ENCODE data around the gene MOGAT1. TPM values are rescaled to one million over a fixed set of nuclear protein-coding genes. Genes with fewer than 3 reads are reported as not detected.

Gene MOGAT1
- total and polyA plus RNA-seq, 2 of the 4 experiments (the other 2 are of a cell fraction), result not detected

DNA sequence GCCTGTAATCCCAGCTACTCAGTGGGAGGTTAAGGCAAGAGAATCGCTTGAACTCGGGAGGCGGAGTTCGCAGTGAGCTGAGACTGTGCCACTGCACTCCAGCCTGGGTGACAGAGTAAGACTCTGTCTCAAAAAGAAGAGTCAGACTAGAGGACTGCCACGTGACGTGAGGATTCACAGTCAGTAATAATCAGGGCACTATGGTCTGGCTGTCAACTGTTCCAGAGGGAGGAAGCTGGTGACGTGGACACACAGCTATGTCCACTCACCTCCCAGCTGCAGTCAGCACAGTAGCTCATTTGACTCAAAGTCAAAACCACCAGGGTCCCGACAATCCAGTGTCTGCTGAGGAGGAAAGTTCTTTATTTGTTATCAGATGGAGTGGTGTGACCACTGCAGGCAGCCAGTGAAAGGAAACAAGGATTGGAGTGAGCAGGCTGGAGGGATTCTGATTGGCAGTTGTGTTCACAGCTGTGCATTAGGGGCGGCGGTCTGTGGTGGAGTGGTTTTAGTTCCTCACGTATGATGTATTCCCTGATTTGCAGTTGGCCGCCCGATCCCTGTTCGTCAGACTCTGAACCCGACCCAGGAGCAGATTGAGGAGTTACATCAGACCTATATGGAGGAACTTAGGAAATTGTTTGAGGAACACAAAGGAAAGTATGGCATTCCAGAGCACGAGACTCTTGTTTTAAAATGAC is 37.9 kb downstream of the MOGAT1 start:
- Histone ChIP-seq H3K27me3 (ENCODE audit: control insufficient read depth, insufficient read depth, low read length) (no peaks in the 10 kb centered on the region), H3K18ac (ENCODE audit: low read depth, low read length) (peak overlapping the region; percentile 26), H2AK9ac (replicated peaks; ENCODE audit: low read depth, low read length, poor library complexity) (no peak overlapping the region), H4K5ac (ENCODE audit: low read depth, low read length) (peak overlapping the region; percentile 17; the same call in 1 of the 2 replicates), H3K4ac (ENCODE audit: low read depth, low read length) (peak overlapping the region; percentile 4), H3K4me3 (ENCODE audit: insufficient read depth, low read depth, low read length) (peak overlapping the region; percentile 26; the same call in 1 of the 2 replicates), H4K91ac (ENCODE audit: insufficient read depth, low read depth, low read length) (peak overlapping the region; percentile 0; the same call in 1 of the 2 replicates), H3K56ac (ENCODE audit: extremely low read depth, insufficient read depth, low read length) (no peak overlapping the region), H2BK5ac (ENCODE audit: low read depth, low read length, poor library complexity, severe bottlenecking) (peak overlapping the region; percentile 82), H3K27ac (ENCODE audit: insufficient read depth, low read length) (peak overlapping the region; percentile 84), H3K9me1 (ENCODE audit: insufficient read depth, low read length) (peaks cover 3% of the 10 kb centered on the region; the same call in 1 of the 2 replicates), H2AFZ (replicated peaks; ENCODE audit: low read length, poor library complexity) (peak overlapping the region; percentile 47), H3K4me2 (ENCODE audit: low read depth, low read length) (peak overlapping the region; percentile 61), H4K8ac (ENCODE audit: low read depth in 2 of 2, low read length in 2 of 2) (peak overlapping the region in 1 of 2 experiments; percentile 23; a peak in 1 of 4 replicates), H3K9me3 (ENCODE audit: control insufficient read depth, insufficient read depth, low read length) (no peaks in the 10 kb centered on the region), H3K14ac (replicated peaks; ENCODE audit: low read depth, low read length) (no peak overlapping the region), H2BK20ac (ENCODE audit: low read depth, low read length) (peak overlapping the region; percentile 51; the same call in 1 of the 2 replicates), H3K23ac (ENCODE audit: low read depth, low read length) (no peak overlapping the region), H2AK5ac (ENCODE audit: low read depth, low read length) (no peak overlapping the region; the same call in 1 of the 2 replicates), H3K9ac (ENCODE audit: low read depth, low read length) (peak overlapping the region; percentile 32), H3K79me1 (ENCODE audit: low read depth in 1 of 2, low read length in 2 of 2) (no peaks in the 10 kb centered on the region), H2BK120ac (ENCODE audit: low read depth, low read length) (peak overlapping the region; percentile 27), H3K4me1 (ENCODE audit: control insufficient read depth, insufficient read depth, low read length) (peaks cover 8% of the 10 kb centered on the region), H4K20me1 (ENCODE audit: insufficient read depth, low read length) (no peaks in the 10 kb centered on the region), H2BK15ac (ENCODE audit: low read depth, low read length) (peak overlapping the region; percentile 37; the same call in 2 of the 3 replicates), H3K36me3 (ENCODE audit: control insufficient read depth, insufficient read depth, low read length) (no peaks in the 10 kb centered on the region)
- WGBS, 2 experiments (ENCODE audit: extremely low coverage in 2 of 2, insufficient read length in 1 of 2), result 17% methylated on average over 3 of the region's 16 CpGs; no CpG with 5 or more reads in 1 of the 2 experiments
- BruUV-seq (replicated peaks), result no TSS peak
- ATAC-seq (ENCODE audit: low read depth), result peak; percentile 96
- peak; percentile 99 for DNase-seq
- CTCF ChIA-PET, result interaction anchor here (0.6 to 2.5 kb wide), 12 partner anchors 19 to 536 kb away, joined by 3 to 18 read pairs (median 4); no protein-coding TSS in a partner anchor
- dilution Hi-C loops (cut with HindIII; ENCODE audit: low sequenced_read_pairs, unreplicated experiment), result no loop called here
- intact Hi-C loops (cut with micrococcal nuclease), result loop anchor here (5.0 kb wide), 2 partner anchors 233 to 248 kb away; no protein-coding TSS in a partner anchor
- in situ Hi-C loops (cut with MboI; ENCODE audit: low sequenced_read_pairs), result loop anchor here (5.0 kb wide), 1 partner anchor 153 kb away; the partner anchor contains the start of gene ACSL3
- POLR2A ChIA-PET (ENCODE audit: unreplicated experiment), result interaction anchor here (0.6 to 0.8 kb wide), 2 partner anchors 151 to 217 kb away, joined by 3 to 4 read pairs; no protein-coding TSS in a partner anchor
- no peak for TF ChIP-seq RAD21 (IDR thresholded peaks at IDR 0.05; ENCODE audit: low read length)
- peak; percentile 65 for TF ChIP-seq BHLHE40 (IDR thresholded peaks at IDR 0.05; ENCODE audit: low read depth, low read length)
- TF ChIP-seq FOS (IDR thresholded peaks at IDR 0.05; ENCODE audit: low read depth, low read length), result peak; percentile 48; the same call in 1 of the 2 replicates
- no peak for TF ChIP-seq RFX5 (IDR thresholded peaks at IDR 0.05; ENCODE audit: low read depth, low read length)
- TF ChIP-seq, protein P1, sequence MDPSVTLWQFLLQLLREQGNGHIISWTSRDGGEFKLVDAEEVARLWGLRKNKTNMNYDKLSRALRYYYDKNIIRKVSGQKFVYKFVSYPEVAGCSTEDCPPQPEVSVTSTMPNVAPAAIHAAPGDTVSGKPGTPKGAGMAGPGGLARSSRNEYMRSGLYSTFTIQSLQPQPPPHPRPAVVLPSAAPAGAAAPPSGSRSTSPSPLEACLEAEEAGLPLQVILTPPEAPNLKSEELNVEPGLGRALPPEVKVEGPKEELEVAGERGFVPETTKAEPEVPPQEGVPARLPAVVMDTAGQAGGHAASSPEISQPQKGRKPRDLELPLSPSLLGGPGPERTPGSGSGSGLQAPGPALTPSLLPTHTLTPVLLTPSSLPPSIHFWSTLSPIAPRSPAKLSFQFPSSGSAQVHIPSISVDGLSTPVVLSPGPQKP (IDR thresholded peaks at IDR 0.05; ENCODE audit: borderline replicate concordance, low read depth, low read length), result no peak
- no peak for TF ChIP-seq MAZ (IDR thresholded peaks at IDR 0.05; ENCODE audit: borderline replicate concordance, low read depth, low read length)
- TF ChIP-seq, protein P2, sequence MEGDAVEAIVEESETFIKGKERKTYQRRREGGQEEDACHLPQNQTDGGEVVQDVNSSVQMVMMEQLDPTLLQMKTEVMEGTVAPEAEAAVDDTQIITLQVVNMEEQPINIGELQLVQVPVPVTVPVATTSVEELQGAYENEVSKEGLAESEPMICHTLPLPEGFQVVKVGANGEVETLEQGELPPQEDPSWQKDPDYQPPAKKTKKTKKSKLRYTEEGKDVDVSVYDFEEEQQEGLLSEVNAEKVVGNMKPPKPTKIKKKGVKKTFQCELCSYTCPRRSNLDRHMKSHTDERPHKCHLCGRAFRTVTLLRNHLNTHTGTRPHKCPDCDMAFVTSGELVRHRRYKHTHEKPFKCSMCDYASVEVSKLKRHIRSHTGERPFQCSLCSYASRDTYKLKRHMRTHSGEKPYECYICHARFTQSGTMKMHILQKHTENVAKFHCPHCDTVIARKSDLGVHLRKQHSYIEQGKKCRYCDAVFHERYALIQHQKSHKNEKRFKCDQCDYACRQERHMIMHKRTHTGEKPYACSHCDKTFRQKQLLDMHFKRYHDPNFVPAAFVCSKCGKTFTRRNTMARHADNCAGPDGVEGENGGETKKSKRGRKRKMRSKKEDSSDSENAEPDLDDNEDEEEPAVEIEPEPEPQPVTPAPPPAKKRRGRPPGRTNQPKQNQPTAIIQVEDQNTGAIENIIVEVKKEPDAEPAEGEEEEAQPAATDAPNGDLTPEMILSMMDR (conservative IDR thresholded peaks at IDR 0.05; ENCODE audit: low read depth, low read length), result no peak; the same call in 1 of the 2 replicates
- TF ChIP-seq RCOR1 (IDR thresholded peaks at IDR 0.05; ENCODE audit: insufficient replicate concordance, low read length), result no peak
- no peak for TF ChIP-seq SMC3 (IDR thresholded peaks at IDR 0.05; ENCODE audit: low read depth, low read length)
- TF ChIP-seq USF2 (IDR thresholded peaks at IDR 0.05; ENCODE audit: low read depth, low read length), result peak; percentile 92
- peak; percentile 81 for TF ChIP-seq CEBPB (IDR thresholded peaks at IDR 0.05; ENCODE audit: low read depth, low read length)
- TF ChIP-seq MXI1 (IDR thresholded peaks at IDR 0.05; ENCODE audit: borderline replicate concordance, low read depth, low read length), result peak; percentile 72; the same call in 1 of the 2 replicates
